Neural crest cell (in vitro differentiated cells): Measurements from ENCODE around the gene MIDN. TPM values are rescaled to one million over a fixed set of nuclear protein-coding genes. Genes with fewer than 3 reads are reported as not detected.
A peak's percentile ranks its signal among the peaks of the same experiment; 100 is the strongest.

ENCODE experiments used
- DNase-seq: peaks from one replicate; pipeline ENCODE4 v3.0.0; 2021; ENCODE audit warnings: low read depth, mixed read lengths, low spot score
- H3K27ac Mint-ChIP-seq: one replicate; pipeline ENCODE4 v1.8.0; 2021; ENCODE audit warnings: mild to moderate bottlenecking, mixed read lengths; ENCODE audit not compliant: unreplicated experiment
- H3K27me3 Mint-ChIP-seq: 2 replicates; pipeline ENCODE4 v1.8.0; 2021; ENCODE audit warnings: low read depth, mild to moderate bottlenecking, mixed read lengths
- H3K36me3 Mint-ChIP-seq: 2 replicates; pipeline ENCODE4 v1.8.0; 2021; ENCODE audit warnings: low read depth, mild to moderate bottlenecking, mixed read lengths
- H3K4me1 Mint-ChIP-seq: 2 replicates; pipeline ENCODE4 v1.8.0; 2021; ENCODE audit warnings: mixed read lengths
- H3K4me3 Mint-ChIP-seq: one replicate; pipeline ENCODE4 v1.8.0; 2021; ENCODE audit warnings: mild to moderate bottlenecking, mixed read lengths
- H3K9me3 Mint-ChIP-seq: 2 replicates; pipeline ENCODE4 v1.8.0; 2021; ENCODE audit warnings: mixed read lengths
- CTCF ChIP-seq: fragments of 200-600 bp; sonication (generic); conservative IDR thresholded peaks from 2 replicates; pipeline ENCODE4 v1.5.0; 2021; ENCODE audit warnings: antibody characterized with exemption, mild to moderate bottlenecking
- total RNA-seq: library from RNA; stranded (reverse); gene quantifications from 2 replicates; pipeline ENCODE4 v1.2.1, GENCODE V29; 2021

Gene MIDN
- total RNA-seq, 1 donor from 2014 or later, result 187 TPM

GRCh38 chr19:1237754-1238368, 10.5 kb upstream of the MIDN start, which contains the start of gene CBARP:
Gene CBARP, minus strand, starts transcription at chr19:1238005. Its CDS starts 1,905 bp downstream, at chr19:1236100.
- DNase-seq, result no peak
- Mint-ChIP-seq H3K27ac (peak within 1 kb of the TSS; percentile 62), H3K4me1 (peaks cover 16% of the 10 kb centered on the region), H3K4me3 (peak within 1 kb of the TSS; percentile 87), H3K27me3 (no peaks in the 10 kb centered on the region), H3K9me3 (no peaks in the 10 kb centered on the region), H3K36me3 (no peaks in the 10 kb centered on the region)
- TF ChIP-seq CTCF, result no peak

GRCh38 chr19:1238369-1239303, 9.7 kb upstream of the MIDN start:
- Mint-ChIP-seq H3K4me1 (peaks cover 16% of the 10 kb centered on the region), H3K27ac (peak overlapping the region; percentile 62), H3K4me3 (peak overlapping the region; percentile 87), H3K27me3 (no peaks in the 10 kb centered on the region), H3K9me3 (no peaks in the 10 kb centered on the region), H3K36me3 (no peaks in the 10 kb centered on the region)
- DNase-seq, result no peak
- no peak for TF ChIP-seq CTCF

- Mint-ChIP-seq H3K4me3 (peak overlapping the region; percentile 87), H3K27ac (no peak overlapping the region), H3K4me1 (peaks cover 17% of the 10 kb centered on the region), H3K9me3 (no peaks in the 10 kb centered on the region), H3K36me3 (no peaks in the 10 kb centered on the region), H3K27me3 (no peaks in the 10 kb centered on the region)
- TF ChIP-seq CTCF, result no peak
- DNase-seq, result no peak
These were observed 9.0 kb upstream of the MIDN start for GRCh38 chr19:1239420-1239795.

GRCh38 chr19:1239796-1240737, 8.3 kb upstream of the MIDN start:
- Mint-ChIP-seq H3K36me3 (no peaks in the 10 kb centered on the region), H3K4me1 (peaks cover 20% of the 10 kb centered on the region), H3K27ac (no peak overlapping the region), H3K27me3 (peaks cover 2% of the 10 kb centered on the region), H3K9me3 (no peaks in the 10 kb centered on the region), H3K4me3 (peak overlapping the region; percentile 91)
- TF ChIP-seq CTCF, result peak; percentile 94
- DNase-seq, result peak; percentile 96

- Mint-ChIP-seq H3K27me3 (peaks cover 2% of the 10 kb centered on the region), H3K9me3 (no peaks in the 10 kb centered on the region), H3K4me3 (peak overlapping the region; percentile 91), H3K4me1 (peaks cover 20% of the 10 kb centered on the region), H3K36me3 (no peaks in the 10 kb centered on the region), H3K27ac (no peak overlapping the region)
- no peak for TF ChIP-seq CTCF
- DNase-seq, result no peak
These were observed 7.5 kb upstream of the MIDN start for GRCh38 chr19:1240925-1241324.
